Raji (cell line): ENCODE results near the gene ENPEP.

Source experiments
- POLR2A ChIP-seq: IDR thresholded peaks from 2 replicates; pipeline ENCODE4 v1.6.1; 2011; ENCODE audit warnings: low read depth, low read length, control low read depth; ENCODE audit not compliant: insufficient read depth

Gene ENPEP

GRCh38 chr4:110540581-110540980 lies 64.6 kb downstream of the ENPEP start:
- TF ChIP-seq POLR2A = no peak

DNA sequence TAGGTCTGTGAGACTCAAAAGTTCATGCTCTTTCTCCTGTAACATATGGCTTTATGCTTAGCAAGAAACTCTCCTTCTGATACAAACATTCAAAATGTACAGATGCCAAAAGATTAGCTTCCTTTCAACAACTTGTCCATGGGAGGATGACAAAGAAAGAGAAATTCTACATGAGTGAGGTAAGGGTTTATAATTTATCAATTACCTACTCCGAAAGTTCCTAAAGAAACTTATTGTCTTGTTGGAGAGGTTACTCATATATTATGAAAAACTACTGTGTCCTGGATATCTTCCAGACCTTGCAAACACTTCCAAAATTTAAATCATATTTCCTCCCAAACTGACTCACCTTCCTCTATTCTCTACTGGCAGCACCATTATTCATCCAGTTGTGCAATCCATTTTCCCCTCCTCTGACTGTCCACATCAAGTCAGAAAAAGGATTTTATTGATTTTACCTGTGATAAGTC lies 65.1 kb downstream of the ENPEP start:
- no peak for TF ChIP-seq POLR2A

- TF ChIP-seq POLR2A = no peak
Observed at GRCh38 chr4:110543577-110543976, 67.6 kb downstream of the ENPEP start.

GRCh38 chr4:110544594-110544993 lies 68.6 kb downstream of the ENPEP start:
- TF ChIP-seq POLR2A = no peak

DNA sequence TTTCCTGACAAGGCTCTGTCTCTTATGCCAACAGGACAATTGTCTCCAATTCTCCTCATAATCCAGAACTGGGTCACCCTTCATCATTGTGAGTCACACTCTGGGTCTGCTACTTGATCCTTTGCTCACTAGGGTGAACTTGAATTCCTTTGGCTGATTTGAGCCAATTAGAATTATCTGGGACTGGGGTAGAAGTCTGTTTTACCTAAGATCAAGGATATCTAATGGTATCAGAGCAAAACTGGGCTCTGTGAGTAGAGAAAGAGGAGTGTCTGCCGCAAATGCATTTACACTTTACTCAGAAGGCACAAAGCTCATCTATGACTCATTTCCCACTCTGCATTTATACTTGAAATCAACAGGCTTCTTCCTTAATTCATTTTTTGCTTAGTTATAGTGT lies 74.3 kb downstream of the ENPEP start:
- TF ChIP-seq POLR2A = no peak

- TF ChIP-seq POLR2A = no peak
Observed at GRCh38 chr4:110553197-110553596, 77.2 kb downstream of the ENPEP start.

DNA sequence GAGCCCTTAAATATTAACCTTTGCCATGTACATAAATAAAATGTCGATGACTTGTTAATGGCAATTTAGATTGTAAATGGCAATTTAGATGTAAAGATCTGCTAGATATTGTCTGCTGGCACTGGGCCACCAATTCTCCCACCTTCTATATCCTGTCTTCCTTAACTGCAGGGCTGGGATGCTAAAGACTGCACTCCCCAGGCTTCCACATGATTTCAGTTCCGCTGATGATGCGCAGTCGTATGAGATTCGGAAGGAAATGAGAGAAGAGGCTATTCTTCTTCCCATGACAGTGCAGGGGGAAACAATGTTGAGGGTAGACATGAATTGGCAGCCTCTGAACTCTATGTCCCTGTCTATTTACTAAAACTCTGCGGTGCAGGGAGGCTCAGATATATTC lies 91.3 kb downstream of the ENPEP start:
- no peak for TF ChIP-seq POLR2A

- TF ChIP-seq POLR2A = no peak
Observed at GRCh38 chr4:110586131-110586850, 110.3 kb downstream of the ENPEP start.

DNA sequence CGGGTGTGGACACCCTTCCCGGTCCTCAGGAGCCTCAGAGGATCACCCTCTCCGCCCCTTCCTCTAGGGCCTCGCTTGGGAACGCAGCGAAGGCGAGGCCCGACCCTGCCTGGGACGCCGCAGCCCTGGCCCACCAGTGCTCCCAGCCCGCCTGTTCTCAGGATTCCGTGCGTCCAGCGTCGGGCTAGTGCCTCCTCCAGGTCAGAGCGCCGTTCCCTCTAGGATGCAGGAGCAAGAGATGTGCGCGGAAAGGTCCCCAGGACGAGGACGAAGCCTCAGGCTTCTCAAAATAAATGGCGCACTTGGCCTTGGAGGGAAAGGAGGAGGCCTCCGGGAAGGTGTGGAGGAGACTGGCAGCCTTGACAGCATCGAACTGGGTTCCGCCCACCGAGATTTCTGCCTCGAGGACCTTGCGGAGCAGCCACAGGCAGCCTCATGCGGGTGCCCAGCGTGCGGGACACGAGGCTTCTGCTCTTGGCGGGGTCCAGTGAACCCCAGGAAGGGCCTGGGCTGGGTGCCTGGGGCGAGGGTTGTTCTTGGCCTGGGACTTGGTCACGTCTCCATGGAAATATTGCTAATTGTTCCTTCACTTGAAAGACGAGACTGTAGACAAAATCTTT lies 111.8 kb downstream of the ENPEP start:
- TF ChIP-seq POLR2A = no peak

DNA sequence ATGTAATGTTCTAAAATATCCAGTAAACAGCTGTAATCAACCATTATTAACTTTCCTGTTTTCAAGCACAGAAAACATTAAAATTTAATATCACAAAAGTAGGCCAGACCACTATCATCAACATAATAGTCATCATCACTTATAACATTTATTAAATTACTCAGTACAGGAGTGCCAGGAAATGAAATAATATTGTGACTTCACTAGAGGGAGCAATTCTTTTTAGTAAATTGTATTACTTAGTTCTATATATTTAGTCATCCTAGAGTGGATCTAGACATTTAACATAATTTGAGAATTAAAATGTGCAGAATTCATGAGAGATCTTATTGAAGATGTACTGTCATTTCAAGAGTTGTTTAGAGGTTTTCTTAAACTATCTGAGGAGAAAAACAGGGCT lies 113.3 kb downstream of the ENPEP start:
- no peak for TF ChIP-seq POLR2A

- no peak for TF ChIP-seq POLR2A
Observed at GRCh38 chr4:110595583-110595982, 119.6 kb downstream of the ENPEP start.

DNA sequence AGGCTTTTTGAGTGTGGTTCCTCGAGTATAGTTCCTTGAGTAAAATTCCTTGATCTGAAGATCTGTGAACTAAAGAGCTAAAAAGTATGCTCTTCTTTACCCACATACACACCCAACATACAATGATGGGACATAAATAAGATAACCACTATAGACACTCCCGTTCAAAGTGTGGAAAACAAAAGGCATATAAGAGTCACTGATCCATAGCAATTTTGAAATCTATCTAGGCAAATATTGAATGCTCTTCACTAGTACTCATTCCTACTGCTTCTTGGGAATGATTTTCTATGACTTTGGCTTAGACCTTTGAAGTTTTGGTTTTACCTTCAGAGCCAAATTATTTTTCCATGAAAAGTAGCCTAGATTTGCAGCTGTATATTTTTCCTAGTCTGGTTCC lies 120.5 kb downstream of the ENPEP start:
- no peak for TF ChIP-seq POLR2A

- TF ChIP-seq POLR2A = no peak
Observed at GRCh38 chr4:110597582-110597981, 121.6 kb downstream of the ENPEP start.

DNA sequence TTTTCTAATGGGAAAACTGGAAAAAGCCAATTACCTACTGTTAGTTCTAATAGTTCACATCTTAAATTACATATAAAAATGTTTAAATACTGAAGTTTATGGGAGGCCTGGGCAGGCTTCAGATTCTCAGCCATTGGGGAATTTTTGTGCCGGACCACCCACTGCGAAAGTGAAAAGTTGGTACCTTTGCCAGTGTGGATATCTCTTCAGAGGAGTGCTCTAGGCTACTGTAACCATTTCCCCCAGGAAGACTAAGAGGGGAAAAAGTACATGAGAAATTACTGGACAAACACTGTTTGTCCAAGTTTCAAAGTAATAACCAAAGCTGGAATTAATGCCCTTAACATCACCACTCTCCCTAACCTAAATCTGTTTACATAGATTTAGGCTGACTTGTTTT lies 126.1 kb downstream of the ENPEP start:
- no peak for TF ChIP-seq POLR2A

DNA sequence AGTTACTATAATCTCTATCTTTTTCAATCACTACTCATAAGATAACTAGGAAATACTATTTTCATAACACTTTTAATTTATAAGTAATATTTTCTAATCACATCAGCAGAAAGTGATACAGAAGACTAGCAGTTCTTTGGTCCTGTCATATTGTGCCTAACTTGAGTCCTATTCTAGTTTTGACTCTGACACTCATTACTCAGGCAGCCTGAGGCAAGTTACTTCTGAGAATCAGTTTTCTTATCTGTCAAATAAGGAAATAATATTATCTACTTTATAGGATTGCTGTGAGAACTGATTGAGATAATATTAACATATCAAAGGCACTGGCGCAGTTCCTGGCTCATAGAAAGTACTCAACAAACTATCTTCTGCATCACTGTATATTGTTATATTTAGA lies 129.1 kb downstream of the ENPEP start:
- TF ChIP-seq POLR2A = no peak

GRCh38 chr4:110609044-110609750 lies 133.2 kb downstream of the ENPEP start:
- TF ChIP-seq POLR2A = no peak

DNA sequence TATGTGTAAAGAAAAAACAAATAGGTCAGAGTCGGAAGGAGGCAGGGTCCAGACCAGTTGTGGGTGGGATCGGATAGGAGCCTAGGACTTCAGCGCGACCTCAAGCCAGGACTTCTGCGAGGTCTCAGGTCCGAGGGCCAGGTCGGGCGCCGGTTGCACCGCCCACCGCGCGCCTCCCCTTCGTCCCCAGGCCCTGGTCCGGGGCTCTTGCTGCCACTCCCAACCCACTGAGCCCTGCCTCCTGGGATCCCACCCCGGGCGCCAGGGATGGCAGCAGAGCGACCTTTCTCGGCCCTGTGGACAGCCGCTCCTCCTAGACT lies 134.6 kb downstream of the ENPEP start:
- no peak for TF ChIP-seq POLR2A
